WI38 (cell line): ENCODE measurements around the gene FOCAD.

ENCODE experiments used
- H3K4me3 ChIP-seq: 2 replicates; pipeline ENCODE4 v1.5.1; 2011; ENCODE audit warnings: low read depth, mild to moderate bottlenecking, control low read depth, low read length
- TF ChIP-seq, protein P1 (sequence below): IDR thresholded peaks from 2 replicates; pipeline ENCODE4 v1.5.1; 2012; ENCODE audit warnings: low read depth, mild to moderate bottlenecking, control low read depth, low read length

FOCAD gene

DNA sequence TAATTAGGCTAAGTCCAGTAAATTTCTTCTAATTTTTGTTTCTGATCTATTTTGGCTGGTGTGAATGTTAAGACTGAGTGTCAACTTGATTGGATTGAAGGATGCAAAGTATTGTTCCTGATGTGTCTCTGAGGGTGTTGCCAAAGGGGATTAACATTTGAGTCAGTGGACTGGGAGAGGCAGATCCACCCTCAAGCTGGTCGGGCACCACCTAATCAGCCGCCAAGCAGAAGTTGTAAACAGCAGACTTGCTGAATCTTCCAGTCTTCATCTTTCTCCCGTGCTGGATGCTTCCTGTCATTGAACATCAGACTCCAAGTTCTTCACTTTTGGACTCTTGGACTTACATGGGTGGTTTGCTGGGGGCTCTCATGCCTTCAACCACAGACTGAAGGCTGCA lies 40.4 kb upstream of the FOCAD start:
- TF ChIP-seq, protein P1, sequence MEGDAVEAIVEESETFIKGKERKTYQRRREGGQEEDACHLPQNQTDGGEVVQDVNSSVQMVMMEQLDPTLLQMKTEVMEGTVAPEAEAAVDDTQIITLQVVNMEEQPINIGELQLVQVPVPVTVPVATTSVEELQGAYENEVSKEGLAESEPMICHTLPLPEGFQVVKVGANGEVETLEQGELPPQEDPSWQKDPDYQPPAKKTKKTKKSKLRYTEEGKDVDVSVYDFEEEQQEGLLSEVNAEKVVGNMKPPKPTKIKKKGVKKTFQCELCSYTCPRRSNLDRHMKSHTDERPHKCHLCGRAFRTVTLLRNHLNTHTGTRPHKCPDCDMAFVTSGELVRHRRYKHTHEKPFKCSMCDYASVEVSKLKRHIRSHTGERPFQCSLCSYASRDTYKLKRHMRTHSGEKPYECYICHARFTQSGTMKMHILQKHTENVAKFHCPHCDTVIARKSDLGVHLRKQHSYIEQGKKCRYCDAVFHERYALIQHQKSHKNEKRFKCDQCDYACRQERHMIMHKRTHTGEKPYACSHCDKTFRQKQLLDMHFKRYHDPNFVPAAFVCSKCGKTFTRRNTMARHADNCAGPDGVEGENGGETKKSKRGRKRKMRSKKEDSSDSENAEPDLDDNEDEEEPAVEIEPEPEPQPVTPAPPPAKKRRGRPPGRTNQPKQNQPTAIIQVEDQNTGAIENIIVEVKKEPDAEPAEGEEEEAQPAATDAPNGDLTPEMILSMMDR: no peak
- no peak overlapping the region for H3K4me3 ChIP-seq

DNA sequence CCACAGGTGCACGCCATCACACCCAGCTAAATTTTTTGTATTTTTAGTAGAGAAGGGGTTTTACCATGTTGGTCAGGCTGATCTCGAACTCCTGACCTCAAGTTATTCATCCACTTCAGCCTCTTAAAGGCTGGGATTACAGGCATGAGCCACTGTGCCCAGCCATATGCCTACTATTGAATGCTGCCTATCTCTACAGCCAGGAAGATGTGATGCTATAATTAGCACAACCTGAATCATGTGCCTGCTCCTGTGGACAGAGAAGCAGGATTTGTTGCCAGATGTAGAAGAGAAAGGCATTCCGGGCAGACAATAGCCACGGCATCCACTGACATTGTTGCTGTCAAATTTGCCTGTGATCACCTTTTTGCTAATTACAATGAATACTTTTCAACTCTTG lies 37.4 kb upstream of the FOCAD start:
- H3K4me3 ChIP-seq: no peak overlapping the region
- TF ChIP-seq, protein P1: no peak

DNA sequence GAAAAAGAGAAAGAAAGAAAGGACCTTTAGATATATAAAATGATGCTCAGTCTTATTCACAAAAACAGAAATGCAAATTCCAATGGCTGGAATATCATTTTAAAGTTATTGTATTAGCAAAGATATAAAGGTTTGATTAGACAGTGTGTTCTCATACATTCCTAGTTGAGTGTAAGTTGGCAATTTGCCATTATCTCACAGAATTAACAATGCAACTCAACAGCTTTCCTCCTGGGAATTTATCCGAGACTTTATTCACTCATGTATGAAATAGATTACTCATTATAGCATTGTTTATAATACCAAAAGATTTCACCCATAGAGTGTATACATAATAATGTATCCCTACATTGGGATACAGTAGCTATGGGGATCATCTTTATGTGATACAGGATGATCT lies 34.7 kb upstream of the FOCAD start:
- H3K4me3 ChIP-seq: no peak overlapping the region
- TF ChIP-seq, protein P1: no peak

DNA sequence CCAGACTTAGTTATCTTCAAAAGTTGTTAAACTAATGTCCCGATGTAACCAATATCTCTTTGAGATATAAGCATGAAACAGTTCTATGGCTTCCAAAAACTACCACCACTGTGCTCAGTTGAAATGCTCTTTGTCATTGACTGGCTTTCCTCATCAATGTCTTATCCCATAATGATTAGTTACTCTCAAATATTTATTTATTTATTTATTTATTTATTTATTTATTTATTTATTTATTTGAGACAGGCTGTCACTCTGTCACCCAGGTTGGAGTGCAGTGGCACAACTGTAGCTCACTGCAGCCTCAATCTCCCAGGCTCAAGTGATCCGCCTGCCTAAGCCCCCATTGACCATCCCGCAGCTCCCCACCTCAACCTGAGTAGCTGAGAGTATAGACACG lies 33.7 kb upstream of the FOCAD start:
- TF ChIP-seq, protein P1: no peak
- H3K4me3 ChIP-seq: no peak overlapping the region

DNA sequence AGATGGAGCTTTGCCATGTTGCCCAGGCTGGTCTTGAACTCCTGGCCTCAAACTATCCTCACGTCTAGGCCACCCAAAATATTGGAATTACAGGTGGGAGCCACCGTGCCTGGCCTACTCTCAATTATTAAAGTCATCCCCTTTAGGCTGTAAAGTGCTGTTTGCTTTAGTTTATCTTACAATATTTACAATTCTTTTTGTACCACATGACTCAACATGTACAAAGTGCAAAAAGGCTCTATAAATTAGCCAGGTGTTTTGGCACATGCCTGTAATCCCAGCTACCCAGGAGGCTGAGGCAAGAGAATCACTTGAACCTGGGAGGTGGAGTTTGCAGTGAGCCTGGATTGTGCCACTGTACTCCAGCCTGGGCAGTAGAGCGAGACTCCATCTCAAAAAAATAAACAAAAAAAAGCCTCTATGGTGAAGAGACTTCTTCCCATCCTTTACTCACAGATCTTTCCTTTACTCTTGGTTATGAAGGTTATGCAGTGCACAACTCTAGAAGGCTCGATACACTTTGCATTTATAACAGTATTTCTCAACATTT lies 33.2 kb upstream of the FOCAD start:
- TF ChIP-seq, protein P1: no peak
- no peak overlapping the region for H3K4me3 ChIP-seq

DNA sequence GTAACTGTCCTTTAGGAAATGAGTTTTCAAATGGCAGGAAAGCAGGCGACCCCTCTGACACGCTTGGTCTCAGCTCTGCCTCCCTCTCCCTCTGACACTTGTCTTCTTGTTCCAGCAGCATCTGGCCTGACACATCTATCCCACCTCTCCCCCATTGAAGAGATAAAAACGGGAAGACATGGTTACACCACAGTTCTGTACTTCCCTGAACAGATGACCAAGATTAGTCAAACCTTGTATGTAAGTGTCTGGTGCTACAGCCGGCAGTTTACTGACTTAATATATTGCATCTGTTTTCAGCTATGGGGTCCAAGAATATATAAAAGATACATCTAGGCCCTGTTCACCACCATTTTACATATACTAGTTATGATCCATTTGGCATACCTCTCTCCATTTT lies 32.1 kb upstream of the FOCAD start:
- TF ChIP-seq, protein P1: no peak
- no peak overlapping the region for H3K4me3 ChIP-seq

DNA sequence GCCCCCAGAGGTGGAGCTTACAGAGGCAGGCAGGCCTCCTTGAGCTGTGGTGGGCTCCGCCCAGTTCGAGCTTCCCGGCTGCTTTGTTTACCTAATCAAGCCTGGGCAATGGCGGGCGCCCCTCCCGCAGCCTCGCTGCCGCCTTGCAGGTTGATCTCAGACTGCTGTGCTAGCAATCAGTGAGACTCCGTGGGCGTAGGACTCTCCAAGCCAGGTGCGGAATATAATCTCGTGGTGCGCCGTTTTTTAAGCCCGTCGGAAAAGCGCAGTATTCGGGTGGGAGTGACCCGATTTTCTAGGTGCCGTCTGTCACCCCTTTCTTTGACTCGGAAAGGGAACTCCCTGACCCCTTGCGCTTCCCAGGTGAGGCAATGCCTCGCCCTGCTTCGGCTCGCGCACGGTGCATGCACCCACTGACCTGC lies 25.8 kb upstream of the FOCAD start:
- peak overlapping the region; percentile 57 for H3K4me3 ChIP-seq

DNA sequence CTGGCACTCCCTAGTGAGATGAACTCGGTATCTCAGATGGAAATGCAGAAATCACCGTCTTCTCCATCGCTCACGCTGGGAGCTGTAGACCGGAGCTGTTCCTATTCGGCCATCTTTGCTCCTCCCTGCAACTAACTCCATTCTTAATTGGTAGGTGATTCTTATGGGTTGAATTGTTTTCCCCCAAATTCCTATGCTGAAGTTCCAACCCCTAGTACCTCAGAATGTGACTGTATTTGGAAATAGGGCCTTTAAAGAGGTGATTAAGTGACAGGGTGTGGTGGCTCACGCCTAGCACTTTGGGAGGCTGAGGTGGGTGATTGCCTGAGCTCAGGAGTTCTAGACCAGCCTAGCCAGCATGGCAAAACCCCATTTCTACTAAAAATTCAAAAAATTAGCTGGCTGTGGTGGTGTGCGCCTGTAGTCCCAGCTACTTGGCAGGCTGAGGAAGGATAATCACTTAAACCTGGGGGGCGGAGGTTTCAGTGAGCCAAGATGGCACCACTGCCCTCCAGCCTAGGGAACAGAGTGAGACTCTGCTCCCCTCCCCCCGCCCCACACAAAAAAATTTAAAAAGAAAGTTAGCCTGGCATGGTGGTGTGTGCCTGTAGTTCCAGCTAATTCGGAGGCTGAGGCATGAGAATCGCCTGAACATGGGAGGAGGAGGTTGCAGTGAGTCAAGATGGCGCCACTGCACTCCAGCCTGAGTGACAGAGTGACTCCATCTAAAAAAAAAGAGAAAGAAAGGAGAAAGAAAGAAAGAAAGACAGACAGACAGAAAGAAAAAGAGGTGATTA lies 25.2 kb upstream of the FOCAD start:
- H3K4me3 ChIP-seq: peak overlapping the region; percentile 57
- TF ChIP-seq, protein P1: no peak
